B cell (primary cell): ENCODE measurements around the gene PLEKHA7. TPM values are rescaled to one million over a fixed set of nuclear protein-coding genes. Genes with fewer than 3 reads are reported as not detected.

Source experiments
- ATAC-seq: fragments of 200-7000 bp; cut with Tn5 transposase; one replicate; pipeline ENCODE4 v1.10.0; 2021; ENCODE audit warnings: low read depth, mild to moderate bottlenecking, moderate number of reproducible peaks, moderate library complexity
- CTCF ChIA-PET: fragments of 350-600 bp; sonication (Branson Sonifier 250); formaldehyde crosslinking; loops from one replicate; lab custom pipeline; 2021; ENCODE audit warnings: antibody characterized with exemption, inconsistent platforms; lab: Charles Lee
- POLR2A ChIA-PET: fragments of 350-600 bp; sonication (Branson Sonifier 250); formaldehyde crosslinking; loops from one replicate; lab custom pipeline; 2021; ENCODE audit warnings: antibody characterized with exemption; lab: Charles Lee
- DNase-seq: peaks from one replicate; pipeline ENCODE4 v3.0.0; 2013
- H2AFZ ChIP-seq: 2 replicates; pipeline ENCODE4 v1.6.1; 2012; ENCODE audit warnings: mild to moderate bottlenecking, low read depth, low read length; ENCODE audit not compliant: insufficient read depth, poor library complexity, severe bottlenecking
- H3K27ac ChIP-seq, 2 donors: 1 replicate in 1 of 2; 2 replicates in 1 of 2; pipeline ENCODE4 v1.5.1; 2012 to 2013; ENCODE audit warnings: low read length in 2 of 2, mild to moderate bottlenecking in 2 of 2, moderate library complexity in 1 of 2
- H3K27me3 ChIP-seq, 4 experiments: fragments of 200-600 bp in 1 of 4; sonication (generic) in 1 of 4; replicated peaks in 1 of 4; 1 replicate in 2 of 4; 2 replicates in 2 of 4; pipeline versions ENCODE4 v1.6.1 to v1.7.0; 2013 to 2016; ENCODE audit warnings: low read length in 3 of 4, mild to moderate bottlenecking in 2 of 4, mixed read lengths in 1 of 4, moderate library complexity in 1 of 4; ENCODE audit not compliant: insufficient read depth in 4 of 4, control insufficient read depth in 3 of 4; ENCODE audit errors: control extremely low read depth in 1 of 4
- H3K36me3 ChIP-seq, 2 experiments: replicated peaks in 1 of 2; 1 replicate in 1 of 2; 2 replicates in 1 of 2; pipeline versions ENCODE4 v1.6.1 to v1.7.1; 2013; ENCODE audit warnings: low read length in 1 of 2; ENCODE audit not compliant: insufficient read depth in 2 of 2, control insufficient read depth in 1 of 2; ENCODE audit errors: control extremely low read depth in 1 of 2, extremely low read depth in 1 of 2
- H3K4me1 ChIP-seq, 2 donors: fragments of 200-600 bp in 1 of 2; sonication (generic) in 1 of 2; 1 replicate in 1 of 2; 2 replicates in 1 of 2; pipeline versions ENCODE4 v1.5.1 to v1.6.1; 2013 to 2017; ENCODE audit warnings: low read length in 2 of 2; ENCODE audit not compliant: control insufficient read depth in 2 of 2, insufficient read depth in 2 of 2
- H3K4me2 ChIP-seq: replicated peaks from 2 replicates; pipeline ENCODE3; 2012; ENCODE audit warnings: mild to moderate bottlenecking, low read depth, low read length; ENCODE audit not compliant: poor library complexity, severe bottlenecking
- H3K4me3 ChIP-seq, 5 experiments: fragments of 200-600 bp in 1 of 5; sonication (generic) in 1 of 5; 1 replicate in 3 of 5; 2 replicates in 2 of 5; pipeline versions ENCODE4 v1.5.1 to v1.7.0; 2011 to 2016; ENCODE audit warnings: low read length in 4 of 5, mild to moderate bottlenecking in 4 of 5, low read depth in 2 of 5, control low read depth in 1 of 5, moderate library complexity in 1 of 5; ENCODE audit not compliant: insufficient read depth in 1 of 5; ENCODE audit errors: control extremely low read depth in 1 of 5, extremely low read depth in 1 of 5
- H3K79me2 ChIP-seq: fragments of 200-600 bp; sonication (generic); one replicate; pipeline ENCODE4 v1.6.0; 2016; ENCODE audit warnings: low read length; ENCODE audit not compliant: control insufficient read depth, insufficient read depth
- H3K9ac ChIP-seq: fragments of 200-600 bp; sonication (generic); 2 replicates; pipeline ENCODE4 v1.6.1; 2017; ENCODE audit warnings: mild to moderate bottlenecking, low read length, moderate library complexity
- H3K9me3 ChIP-seq, 3 donors: one replicate each; pipeline versions ENCODE4 v1.6.1 to v1.7.1; 2013; ENCODE audit warnings: low read length in 2 of 3; ENCODE audit not compliant: control insufficient read depth in 2 of 3, insufficient read depth in 1 of 3; ENCODE audit errors: control extremely low read depth in 1 of 3
- H4K20me1 ChIP-seq: 2 replicates; pipeline ENCODE4 v1.6.0; 2012; ENCODE audit warnings: mild to moderate bottlenecking, low read length; ENCODE audit not compliant: insufficient read depth, control insufficient read depth, poor library complexity, severe bottlenecking
- H3K27ac Mint-ChIP-seq: one replicate; pipeline ENCODE4 v1.8.0; 2021; ENCODE audit warnings: mixed read lengths
- H3K27me3 Mint-ChIP-seq: one replicate; pipeline ENCODE4 v1.8.0; 2021; ENCODE audit warnings: mixed read lengths
- H3K4me1 Mint-ChIP-seq: one replicate; pipeline ENCODE4 v1.8.0; 2021; ENCODE audit warnings: mixed read lengths
- H3K4me3 Mint-ChIP-seq: one replicate; pipeline ENCODE4 v1.8.0; 2021; ENCODE audit warnings: mixed read lengths
- H3K9me3 Mint-ChIP-seq: one replicate; pipeline ENCODE4 v1.8.0; 2022; ENCODE audit warnings: mixed read lengths; ENCODE audit not compliant: insufficient read depth
- EZH2 ChIP-seq: IDR thresholded peaks from 2 replicates; pipeline ENCODE4 v1.6.1; 2012; ENCODE audit warnings: borderline replicate concordance, low read depth, mild to moderate bottlenecking, moderate library complexity, low read length; ENCODE audit not compliant: insufficient read depth, poor library complexity, severe bottlenecking
- WGBS: methylation state at CpG from one replicate; pipeline ENCODE4 v1.1.5; 2013; ENCODE audit warnings: missing lambda C conversion rate; ENCODE audit not compliant: insufficient coverage; 5-methylcytosine and 5-hydroxymethylcytosine counted together
- intact Hi-C: fragments of 100-400 bp; cut with micrococcal nuclease; formaldehyde crosslinking; loops from one replicate; pipeline ENCODE4 v1.10.0; 2022
- polyA plus RNA-seq: library from polyadenylated mRNA; depleted of rRNA; stranded (reverse); fragments of >200 nt; gene quantifications from 2 replicates; pipeline ENCODE4 v1.2.3, GENCODE V29; 2012
- total RNA-seq, 2 donors: library from RNA; stranded (reverse); fragments of 120-200 nt in 1 of 2; gene quantifications; 1 replicate in 1 of 2; 2 replicates in 1 of 2; pipeline versions ENCODE4 v1.2.3 to v1.2.4, GENCODE V29; 2013 to 2022
- TF ChIP-seq, protein P1 (sequence below): fragments of 200-600 bp; IDR thresholded peaks from one replicate; pipeline ENCODE4 v1.8.0; 2022; ENCODE audit warnings: antibody characterized with exemption, mild to moderate bottlenecking

Gene PLEKHA7
- total and polyA plus RNA-seq, 2 donors (not counting 1 experiment from before 2014, with no cell fraction given) = 1.7 to 8.2 TPM

DNA sequence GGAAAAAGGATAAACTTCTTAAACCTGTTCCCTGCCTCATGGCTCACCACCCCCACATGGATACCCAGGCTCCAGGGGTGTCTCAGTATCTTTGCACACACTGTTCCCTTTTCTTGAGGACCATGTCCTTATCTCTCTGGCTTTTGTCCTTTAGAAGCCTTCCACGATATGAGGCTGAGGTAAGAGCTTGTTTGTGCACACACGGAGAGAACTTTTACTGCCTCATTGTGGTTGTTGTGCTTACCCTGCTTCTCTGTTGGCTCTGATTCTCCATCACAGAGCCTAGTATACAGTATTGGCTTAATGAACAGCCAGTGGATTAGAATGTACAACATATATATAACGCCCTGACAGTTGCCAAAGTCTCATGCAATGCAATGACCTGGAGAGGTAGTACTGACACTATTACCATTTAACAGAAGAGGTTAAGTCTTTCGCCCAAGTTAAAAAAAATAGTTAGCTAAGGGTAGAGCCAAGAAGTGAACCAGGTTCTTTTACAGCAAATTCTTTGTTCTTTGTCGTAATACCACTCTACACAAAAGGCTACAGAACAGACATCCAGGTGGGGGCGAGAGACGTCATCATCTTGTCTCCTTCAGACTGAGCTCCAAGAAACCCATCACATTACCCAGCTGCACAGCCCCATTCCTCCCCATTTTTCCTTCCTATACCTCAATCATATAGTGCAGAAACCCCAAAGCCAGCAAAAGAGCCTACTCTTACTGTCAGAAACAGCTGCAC is 117.3 kb downstream of the PLEKHA7 start:
- H3K9ac ChIP-seq = no peak overlapping the region
- no peak overlapping the region for H3K4me3 Mint-ChIP-seq
- no peaks in the 10 kb centered on the region for H3K79me2 ChIP-seq
- peaks cover 18% of the 10 kb centered on the region for H3K4me1 Mint-ChIP-seq
- no peaks in the 10 kb centered on the region for H3K27me3 ChIP-seq
- intact Hi-C loops = no loop called here
- H3K27me3 Mint-ChIP-seq = no peaks in the 10 kb centered on the region
- no peak for DNase-seq
- WGBS = 61% methylated on average over 3 of the region's 7 CpGs
- no peak overlapping the region for H3K4me3 ChIP-seq
- H3K27ac ChIP-seq = no peak overlapping the region
- peaks cover 2 to 10% of the 10 kb centered on the region in 2 donors for H3K4me1 ChIP-seq
- no peaks in the 10 kb centered on the region for H3K9me3 ChIP-seq
- H4K20me1 ChIP-seq = no peaks in the 10 kb centered on the region
- no peak overlapping the region for H2AFZ ChIP-seq
- no peak for ATAC-seq
- ChIA-PET POLR2A (no interaction called here), CTCF (no interaction called here)
- no peak overlapping the region for H3K4me2 ChIP-seq
- H3K9me3 Mint-ChIP-seq = no peaks in the 10 kb centered on the region
- H3K36me3 ChIP-seq = no peaks in the 10 kb centered on the region
- TF ChIP-seq, protein P1, sequence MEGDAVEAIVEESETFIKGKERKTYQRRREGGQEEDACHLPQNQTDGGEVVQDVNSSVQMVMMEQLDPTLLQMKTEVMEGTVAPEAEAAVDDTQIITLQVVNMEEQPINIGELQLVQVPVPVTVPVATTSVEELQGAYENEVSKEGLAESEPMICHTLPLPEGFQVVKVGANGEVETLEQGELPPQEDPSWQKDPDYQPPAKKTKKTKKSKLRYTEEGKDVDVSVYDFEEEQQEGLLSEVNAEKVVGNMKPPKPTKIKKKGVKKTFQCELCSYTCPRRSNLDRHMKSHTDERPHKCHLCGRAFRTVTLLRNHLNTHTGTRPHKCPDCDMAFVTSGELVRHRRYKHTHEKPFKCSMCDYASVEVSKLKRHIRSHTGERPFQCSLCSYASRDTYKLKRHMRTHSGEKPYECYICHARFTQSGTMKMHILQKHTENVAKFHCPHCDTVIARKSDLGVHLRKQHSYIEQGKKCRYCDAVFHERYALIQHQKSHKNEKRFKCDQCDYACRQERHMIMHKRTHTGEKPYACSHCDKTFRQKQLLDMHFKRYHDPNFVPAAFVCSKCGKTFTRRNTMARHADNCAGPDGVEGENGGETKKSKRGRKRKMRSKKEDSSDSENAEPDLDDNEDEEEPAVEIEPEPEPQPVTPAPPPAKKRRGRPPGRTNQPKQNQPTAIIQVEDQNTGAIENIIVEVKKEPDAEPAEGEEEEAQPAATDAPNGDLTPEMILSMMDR = no peak
- H3K27ac Mint-ChIP-seq = no peak overlapping the region

DNA sequence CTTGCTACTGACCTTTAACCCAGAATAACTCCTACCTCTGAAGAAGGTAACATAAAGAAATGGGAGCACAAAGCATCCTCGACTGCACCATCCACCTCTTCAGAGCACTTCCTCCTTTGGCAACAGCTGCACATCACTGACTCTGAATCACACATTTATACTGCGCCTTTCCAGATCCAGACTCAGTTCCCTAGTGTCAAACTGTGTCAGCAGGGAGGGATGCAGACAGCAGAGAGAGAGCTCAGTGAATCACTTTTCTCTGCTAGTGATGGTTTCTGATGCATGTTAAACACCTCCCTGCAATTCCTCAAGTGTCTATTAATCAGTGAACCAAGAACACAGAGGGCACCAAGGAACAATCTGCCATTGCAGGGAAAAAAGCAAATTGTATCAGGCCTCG is 118.9 kb downstream of the PLEKHA7 start:
- ATAC-seq = no peak
- no peaks in the 10 kb centered on the region for H3K27me3 Mint-ChIP-seq

More for the DNA sequence above, 118.9 kb downstream of the PLEKHA7 start:
- no peak overlapping the region for H3K9ac ChIP-seq
- no peaks in the 10 kb centered on the region for H3K27me3 ChIP-seq
- POLR2A ChIA-PET = no interaction called here
- H3K36me3 ChIP-seq = no peaks in the 10 kb centered on the region
- CTCF ChIA-PET = no interaction called here
- H2AFZ ChIP-seq = no peak overlapping the region
- no peak overlapping the region for H3K4me2 ChIP-seq
- no peak for TF ChIP-seq EZH2
- TF ChIP-seq, protein P1 = no peak
- H3K27ac ChIP-seq = no peak overlapping the region
- peaks cover 11% of the 10 kb centered on the region for H3K4me1 Mint-ChIP-seq
- no peaks in the 10 kb centered on the region for H3K79me2 ChIP-seq
- no peak overlapping the region for H3K4me3 Mint-ChIP-seq
- no peaks in the 10 kb centered on the region for H3K9me3 ChIP-seq
- H3K27ac Mint-ChIP-seq = no peak overlapping the region
- WGBS = 63% methylated on average over 2 of the region's 3 CpGs
- peaks cover 0 to 6% of the 10 kb centered on the region in 2 donors for H3K4me1 ChIP-seq
- H3K9me3 Mint-ChIP-seq = no peaks in the 10 kb centered on the region
- intact Hi-C loops = no loop called here
- no peaks in the 10 kb centered on the region for H4K20me1 ChIP-seq
- no peak for DNase-seq
- no peak overlapping the region for H3K4me3 ChIP-seq
